ENCODE data around the gene IQGAP3.

- TF ChIP-seq POLR2A (IDR thresholded peaks at IDR 0.05; ENCODE audit: low read depth, low read length) (no peak), POLR2AphosphoS5 (IDR thresholded peaks at IDR 0.05; ENCODE audit: low read depth, low read length) (no peak), TAF1 (IDR thresholded peaks at IDR 0.05; ENCODE audit: borderline replicate concordance, low read depth, low read length) (no peak)
Observed at GRCh38 chr1:156586323-156586722, 14.0 kb upstream of the IQGAP3 start.

Measured in GM12892 (cell line).